ENCODE results near the gene CACNA1C.

The CACNA1C gene

GRCh38 chr12:2481346-2481745 lies 428.6 kb downstream of the CACNA1C start:
- H3K4me3 ChIP-seq (ENCODE audit: insufficient read depth, low read depth, low read length) = no peak overlapping the region
- WGBS, 2 experiments = 86 to 88% methylated on average over 8 of the region's 8 CpGs
- no peak overlapping the region for H3K27ac ChIP-seq (ENCODE audit: insufficient read depth, low read depth, low read length, poor library complexity, severe bottlenecking)
- no peaks in the 10 kb centered on the region for H3K4me1 ChIP-seq (ENCODE audit: control insufficient read depth, insufficient read depth, low read length)
- no peaks in the 10 kb centered on the region for H3K9me3 ChIP-seq (ENCODE audit: control insufficient read depth, low read length)
- H3K36me3 ChIP-seq (ENCODE audit: control insufficient read depth, insufficient read depth, low read length) = no peaks in the 10 kb centered on the region
- no peaks in the 10 kb centered on the region for H3K27me3 ChIP-seq (ENCODE audit: control insufficient read depth, insufficient read depth, low read length, poor library complexity, severe bottlenecking)

DNA sequence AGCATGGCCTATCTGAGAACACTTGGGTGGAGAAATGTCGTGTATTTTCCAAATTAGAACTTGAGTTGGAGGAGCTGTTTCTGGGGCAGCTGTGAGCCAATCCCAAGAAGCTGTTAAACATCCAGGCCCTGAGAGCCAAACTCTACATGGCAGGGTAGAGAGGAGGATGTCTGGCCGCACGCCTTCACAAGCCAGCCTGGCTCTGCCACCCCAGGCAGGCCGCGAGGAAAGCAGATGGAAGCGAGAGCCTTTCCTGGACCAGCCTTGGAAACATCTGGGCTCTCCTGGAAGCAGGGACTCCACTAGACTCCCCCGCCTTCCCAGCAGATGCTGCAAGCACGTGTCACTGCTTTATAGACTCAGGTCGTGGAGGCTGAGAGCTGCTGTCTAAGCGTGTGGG lies 429.2 kb downstream of the CACNA1C start:
- Histone ChIP-seq H3K27ac (ENCODE audit: insufficient read depth, low read depth, low read length, poor library complexity, severe bottlenecking) (no peak overlapping the region), H3K36me3 (ENCODE audit: control insufficient read depth, insufficient read depth, low read length) (no peaks in the 10 kb centered on the region), H3K9me3 (ENCODE audit: control insufficient read depth, low read length) (no peaks in the 10 kb centered on the region), H3K27me3 (ENCODE audit: control insufficient read depth, insufficient read depth, low read length, poor library complexity, severe bottlenecking) (no peaks in the 10 kb centered on the region), H3K4me1 (ENCODE audit: control insufficient read depth, insufficient read depth, low read length) (no peaks in the 10 kb centered on the region), H3K4me3 (ENCODE audit: insufficient read depth, low read depth, low read length) (no peak overlapping the region)
- 93% methylated on average over 10 of the region's 10 CpGs for WGBS, 2 experiments

GRCh38 chr12:2482938-2483660 lies 430.3 kb downstream of the CACNA1C start:
- Histone ChIP-seq H3K4me1 (ENCODE audit: control insufficient read depth, insufficient read depth, low read length) (no peaks in the 10 kb centered on the region), H3K4me3 (ENCODE audit: insufficient read depth, low read depth, low read length) (no peak overlapping the region), H3K36me3 (ENCODE audit: control insufficient read depth, insufficient read depth, low read length) (no peaks in the 10 kb centered on the region), H3K27ac (ENCODE audit: insufficient read depth, low read depth, low read length, poor library complexity, severe bottlenecking) (no peak overlapping the region), H3K9me3 (ENCODE audit: control insufficient read depth, low read length) (no peaks in the 10 kb centered on the region), H3K27me3 (ENCODE audit: control insufficient read depth, insufficient read depth, low read length, poor library complexity, severe bottlenecking) (no peaks in the 10 kb centered on the region)
- WGBS, 2 experiments = 92 to 94% methylated on average over 13 of the region's 13 CpGs

DNA sequence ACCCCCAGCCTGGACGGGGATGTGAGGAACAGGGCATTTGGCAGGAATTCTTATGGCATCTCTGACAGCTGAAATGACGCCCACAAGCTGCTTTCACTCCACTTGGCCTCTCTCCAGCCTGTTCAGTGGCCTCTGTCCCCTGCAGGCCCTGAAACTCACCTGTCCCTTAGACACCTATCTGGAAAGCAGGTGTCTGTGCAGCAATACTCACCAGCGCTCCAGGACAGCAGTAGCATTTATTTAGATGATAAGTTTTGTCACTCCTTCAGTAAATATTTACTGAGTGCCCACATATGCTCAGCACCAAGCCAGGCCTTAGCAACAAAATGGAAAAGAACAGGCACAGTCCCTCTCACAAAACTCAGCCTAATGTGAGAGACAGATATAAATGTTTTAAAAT lies 430.9 kb downstream of the CACNA1C start:
- Histone ChIP-seq H3K9me3 (ENCODE audit: control insufficient read depth, low read length) (no peaks in the 10 kb centered on the region), H3K27me3 (ENCODE audit: control insufficient read depth, insufficient read depth, low read length, poor library complexity, severe bottlenecking) (no peaks in the 10 kb centered on the region), H3K4me3 (ENCODE audit: insufficient read depth, low read depth, low read length) (no peak overlapping the region), H3K4me1 (ENCODE audit: control insufficient read depth, insufficient read depth, low read length) (no peaks in the 10 kb centered on the region), H3K27ac (ENCODE audit: insufficient read depth, low read depth, low read length, poor library complexity, severe bottlenecking) (no peak overlapping the region), H3K36me3 (ENCODE audit: control insufficient read depth, insufficient read depth, low read length) (no peaks in the 10 kb centered on the region)
- WGBS, 2 experiments = 88 to 96% methylated on average over 2 to 3 of the region's 3 CpGs

GRCh38 chr12:2484141-2484776 lies 431.5 kb downstream of the CACNA1C start:
- no peak overlapping the region for H3K4me3 ChIP-seq (ENCODE audit: insufficient read depth, low read depth, low read length)
- no peaks in the 10 kb centered on the region for H3K27me3 ChIP-seq (ENCODE audit: control insufficient read depth, insufficient read depth, low read length, poor library complexity, severe bottlenecking)
- H3K9me3 ChIP-seq (ENCODE audit: control insufficient read depth, low read length) = no peaks in the 10 kb centered on the region
- H3K36me3 ChIP-seq (ENCODE audit: control insufficient read depth, insufficient read depth, low read length) = no peaks in the 10 kb centered on the region
- 86 to 91% methylated on average over 12 to 13 of the region's 13 CpGs for WGBS, 2 experiments
- H3K27ac ChIP-seq (ENCODE audit: insufficient read depth, low read depth, low read length, poor library complexity, severe bottlenecking) = no peak overlapping the region
- H3K4me1 ChIP-seq (ENCODE audit: control insufficient read depth, insufficient read depth, low read length) = no peaks in the 10 kb centered on the region

DNA sequence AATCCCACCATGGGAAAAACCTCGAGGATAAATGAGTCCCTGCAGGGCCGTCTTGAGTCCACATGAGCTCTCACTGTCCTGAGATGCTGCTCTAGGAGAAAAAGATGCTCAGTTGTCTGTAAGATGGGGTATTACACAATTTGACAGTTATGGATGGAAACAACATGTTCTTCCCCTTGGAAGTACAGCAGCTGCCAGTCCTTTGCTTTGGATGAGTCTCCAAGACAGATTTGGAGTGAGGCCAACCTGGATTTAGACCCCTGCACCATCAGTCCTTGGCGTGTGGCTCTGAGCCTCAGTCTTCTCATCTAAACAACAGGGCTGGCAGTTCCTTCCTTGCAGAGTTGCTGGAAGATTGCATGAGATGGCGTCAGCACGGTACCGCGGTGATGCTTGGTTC lies 432.9 kb downstream of the CACNA1C start:
- 94 to 96% methylated on average over 7 of the region's 7 CpGs for WGBS, 2 experiments
- H3K4me3 ChIP-seq (ENCODE audit: insufficient read depth, low read depth, low read length) = no peak overlapping the region

DNA sequence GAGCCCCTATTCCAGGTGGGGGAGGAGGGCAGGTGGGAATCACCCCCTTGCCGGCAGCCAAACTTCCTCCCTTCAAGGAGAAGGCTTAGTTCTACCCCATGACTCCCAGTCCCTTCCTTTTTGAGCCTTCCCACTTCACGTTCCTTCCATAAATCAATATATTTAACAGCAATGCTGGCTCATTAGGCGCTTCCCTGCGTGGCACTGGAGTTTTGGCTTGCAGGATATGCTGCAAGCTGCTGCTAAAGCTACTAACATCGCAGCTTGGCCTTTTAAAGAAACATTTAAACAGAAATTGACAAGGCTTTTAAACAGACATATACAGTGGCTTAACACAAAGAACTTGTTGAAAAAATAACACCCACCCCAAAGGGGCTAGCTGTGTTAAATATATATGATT lies 434.0 kb downstream of the CACNA1C start:
- no peak overlapping the region for H3K27ac ChIP-seq (ENCODE audit: insufficient read depth, low read depth, low read length, poor library complexity, severe bottlenecking)
- 94% methylated on average over 5 of the region's 5 CpGs for WGBS, 2 experiments
- no peaks in the 10 kb centered on the region for H3K27me3 ChIP-seq (ENCODE audit: control insufficient read depth, insufficient read depth, low read length, poor library complexity, severe bottlenecking)
- no peaks in the 10 kb centered on the region for H3K36me3 ChIP-seq (ENCODE audit: control insufficient read depth, insufficient read depth, low read length)
- no peaks in the 10 kb centered on the region for H3K4me1 ChIP-seq (ENCODE audit: control insufficient read depth, insufficient read depth, low read length)
- no peak overlapping the region for H3K4me3 ChIP-seq (ENCODE audit: insufficient read depth, low read depth, low read length)
- no peaks in the 10 kb centered on the region for H3K9me3 ChIP-seq (ENCODE audit: control insufficient read depth, low read length)

More for the DNA sequence above, 432.9 kb downstream of the CACNA1C start:
- H3K4me1 ChIP-seq (ENCODE audit: control insufficient read depth, insufficient read depth, low read length) = no peaks in the 10 kb centered on the region
- no peaks in the 10 kb centered on the region for H3K27me3 ChIP-seq (ENCODE audit: control insufficient read depth, insufficient read depth, low read length, poor library complexity, severe bottlenecking)
- no peaks in the 10 kb centered on the region for H3K36me3 ChIP-seq (ENCODE audit: control insufficient read depth, insufficient read depth, low read length)
- H3K27ac ChIP-seq (ENCODE audit: insufficient read depth, low read depth, low read length, poor library complexity, severe bottlenecking) = no peak overlapping the region
- no peaks in the 10 kb centered on the region for H3K9me3 ChIP-seq (ENCODE audit: control insufficient read depth, low read length)

GRCh38 chr12:2487278-2487677 lies 434.5 kb downstream of the CACNA1C start:
- no peaks in the 10 kb centered on the region for H3K27me3 ChIP-seq (ENCODE audit: control insufficient read depth, insufficient read depth, low read length, poor library complexity, severe bottlenecking)
- no peak overlapping the region for H3K27ac ChIP-seq (ENCODE audit: insufficient read depth, low read depth, low read length, poor library complexity, severe bottlenecking)
- no peaks in the 10 kb centered on the region for H3K9me3 ChIP-seq (ENCODE audit: control insufficient read depth, low read length)
- no peak overlapping the region for H3K4me3 ChIP-seq (ENCODE audit: insufficient read depth, low read depth, low read length)
- no peaks in the 10 kb centered on the region for H3K36me3 ChIP-seq (ENCODE audit: control insufficient read depth, insufficient read depth, low read length)
- H3K4me1 ChIP-seq (ENCODE audit: control insufficient read depth, insufficient read depth, low read length) = no peaks in the 10 kb centered on the region
- 88 to 100% methylated on average over 2 to 5 of the region's 5 CpGs for WGBS, 2 experiments

GRCh38 chr12:2488131-2488530 lies 435.3 kb downstream of the CACNA1C start:
- 94 to 95% methylated on average over 10 of the region's 10 CpGs for WGBS, 2 experiments
- Histone ChIP-seq H3K36me3 (ENCODE audit: control insufficient read depth, insufficient read depth, low read length) (no peaks in the 10 kb centered on the region), H3K9me3 (ENCODE audit: control insufficient read depth, low read length) (no peaks in the 10 kb centered on the region), H3K27me3 (ENCODE audit: control insufficient read depth, insufficient read depth, low read length, poor library complexity, severe bottlenecking) (no peaks in the 10 kb centered on the region), H3K27ac (ENCODE audit: insufficient read depth, low read depth, low read length, poor library complexity, severe bottlenecking) (no peak overlapping the region), H3K4me1 (ENCODE audit: control insufficient read depth, insufficient read depth, low read length) (no peaks in the 10 kb centered on the region), H3K4me3 (ENCODE audit: insufficient read depth, low read depth, low read length) (no peak overlapping the region)

DNA sequence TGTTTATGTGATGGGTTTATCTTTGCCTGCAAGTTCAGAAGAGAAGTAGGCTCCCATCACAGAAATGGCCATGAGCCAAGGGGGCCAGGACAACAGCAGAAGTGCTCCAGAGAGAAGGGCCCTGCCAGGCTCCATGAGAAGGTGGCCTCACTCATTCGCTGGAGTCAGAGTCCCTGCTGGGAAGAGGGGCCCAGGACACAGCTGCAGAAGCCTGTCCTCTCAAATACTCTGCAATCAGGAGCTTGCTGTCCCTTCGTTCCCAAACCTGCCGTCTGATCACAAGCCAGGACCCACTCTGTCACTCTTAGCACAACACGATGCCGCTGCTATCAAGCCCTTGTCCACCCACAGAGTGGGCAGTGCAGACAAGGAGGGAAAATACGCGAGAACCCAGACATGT lies 435.8 kb downstream of the CACNA1C start:
- H3K36me3 ChIP-seq (ENCODE audit: control insufficient read depth, insufficient read depth, low read length) = no peaks in the 10 kb centered on the region
- WGBS, 2 experiments = 93 to 96% methylated on average over 7 of the region's 7 CpGs
- H3K4me3 ChIP-seq (ENCODE audit: insufficient read depth, low read depth, low read length) = no peak overlapping the region

More for the DNA sequence above, 435.8 kb downstream of the CACNA1C start:
- H3K4me1 ChIP-seq (ENCODE audit: control insufficient read depth, insufficient read depth, low read length) = no peaks in the 10 kb centered on the region
- no peaks in the 10 kb centered on the region for H3K27me3 ChIP-seq (ENCODE audit: control insufficient read depth, insufficient read depth, low read length, poor library complexity, severe bottlenecking)
- no peak overlapping the region for H3K27ac ChIP-seq (ENCODE audit: insufficient read depth, low read depth, low read length, poor library complexity, severe bottlenecking)
- no peaks in the 10 kb centered on the region for H3K9me3 ChIP-seq (ENCODE audit: control insufficient read depth, low read length)
